ENCODE measurements around the gene C16orf92. TPM values are rescaled to one million over a fixed set of nuclear protein-coding genes. Genes with fewer than 3 reads are reported as not detected.

C16orf92 gene
- total RNA-seq, 1 experiment from 2014 or later: not detected

- TF ChIP-seq ZNF425 (CRISPR knock-in tag; conservative IDR thresholded peaks at IDR 0.05) (no peak), ZMAT4 (CRISPR knock-in tag; IDR thresholded peaks at IDR 0.05) (no peak), CTCF (IDR thresholded peaks at IDR 0.05) (no peak), CREM (CRISPR knock-in tag; IDR thresholded peaks at IDR 0.05) (no peak), ZNF281 (CRISPR knock-in tag; IDR thresholded peaks at IDR 0.05) (0 out of 2 replicates have a peak, but pooled peaks have one; percentile 35), TCF7 (CRISPR knock-in tag; IDR thresholded peaks at IDR 0.05; ENCODE audit: low read depth) (no peak), GTF2I (CRISPR knock-in tag; conservative IDR thresholded peaks at IDR 0.05) (no peak), NR2C2 (CRISPR knock-in tag; IDR thresholded peaks at IDR 0.05) (0 out of 2 replicates have a peak, but pooled peaks have one; percentile 47), IRF2 (CRISPR knock-in tag; IDR thresholded peaks at IDR 0.05; ENCODE audit: borderline replicate concordance, low read depth) (no peak), ZNF416 (CRISPR knock-in tag; IDR thresholded peaks at IDR 0.05) (no peak), NFE2L1 (CRISPR knock-in tag; IDR thresholded peaks at IDR 0.05) (no peak; the same call in 1 of the 2 replicates), ZBTB43 (CRISPR knock-in tag; IDR thresholded peaks at IDR 0.05) (0 out of 2 replicates have a peak, but pooled peaks have one; percentile 21), ZNF138 (CRISPR knock-in tag; conservative IDR thresholded peaks at IDR 0.05) (no peak), STAT6 (CRISPR knock-in tag; conservative IDR thresholded peaks at IDR 0.05; ENCODE audit: low read depth) (no peak), ZNF232 (CRISPR knock-in tag; IDR thresholded peaks at IDR 0.05) (no peak), PRDM15 (CRISPR knock-in tag; IDR thresholded peaks at IDR 0.05) (no peak), ESRRA (CRISPR knock-in tag; IDR thresholded peaks at IDR 0.05; ENCODE audit: borderline replicate concordance) (no peak; the same call in 1 of the 2 replicates), SMAD3 (CRISPR knock-in tag; IDR thresholded peaks at IDR 0.05; ENCODE audit: borderline replicate concordance) (peak; percentile 45; the same call in 1 of the 2 replicates), E2F1 (CRISPR knock-in tag; IDR thresholded peaks at IDR 0.05) (peak; percentile 43; the same call in 1 of the 2 replicates), E2F4 (CRISPR knock-in tag; IDR thresholded peaks at IDR 0.05; ENCODE audit: borderline replicate concordance, low read depth) (0 out of 2 replicates have a peak, but pooled peaks have one; percentile 58)
These were observed 5.6 kb downstream of the C16orf92 start (continued) for GRCh38 chr16:30028438-30029076.
